Left colon (tissue), 2 donors: Measurements from ENCODE around the gene CEACAM1. TPM values are rescaled to one million over a fixed set of nuclear protein-coding genes. Genes with fewer than 3 reads are reported as not detected.
"Not testable (repeated sequence)": the region's sequence is repeated elsewhere in the genome, so short reads cannot be mapped to it uniquely, and the experiment has no call there.

Source experiments
- ATAC-seq: fragments of 200-7000 bp; cut with Tn5 transposase; one replicate; pipeline ENCODE4 v1.9.1; 2020; ENCODE audit warnings: mild to moderate bottlenecking, moderate library complexity
- DNase-seq, 2 donors: peaks; one replicate each; pipeline ENCODE4 v3.0.0-alpha.2; 2020
- intact Hi-C, 2 donors: fragments of 100-400 bp; cut with DNase I in 1 of 2; cut with micrococcal nuclease in 1 of 2; formaldehyde crosslinking; loops; one replicate each; pipeline versions ENCODE4 v1.11.2 to v1.14.0; 2022; cut with DNase I, micrococcal nuclease
- total RNA-seq, 2 donors: library from RNA; stranded (reverse); fragmentation: NEBNext Ultra II Directional; extraction: Animal tissue kit (Norgen Biotek cat#: 25700); gene quantifications; one replicate each; pipeline ENCODE4 v1.2.1, GENCODE V29; 2021
- donor health status: DM: no; HTN: no; CAD: no.
- donor health status: DM: yes; HTN: yes; CAD: no.

Gene CEACAM1
- total RNA-seq, 2 donors from 2014 or later: 627 to 1,309 TPM

DNA sequence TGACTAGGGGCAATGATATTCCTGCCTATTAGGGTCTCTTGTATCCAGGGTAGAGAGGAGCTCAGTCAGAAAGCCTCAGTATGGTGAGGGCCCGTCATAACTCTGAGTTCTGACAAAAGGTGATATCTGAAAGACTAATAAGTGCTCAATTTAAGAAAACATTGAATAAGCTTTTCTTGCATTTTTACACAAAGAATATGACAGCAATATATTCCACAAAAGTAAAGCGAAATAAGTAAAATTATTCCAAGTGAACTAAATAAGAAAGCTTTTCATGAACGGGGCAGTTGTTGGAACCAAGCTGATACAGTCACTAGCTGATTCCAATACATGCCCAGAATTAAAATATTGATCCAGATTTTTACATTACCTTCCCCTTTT lies 40.5 kb downstream of the CEACAM1 start:
- DNase-seq (no peak), ATAC-seq (no peak)
- intact Hi-C loops: no loop called here

DNA sequence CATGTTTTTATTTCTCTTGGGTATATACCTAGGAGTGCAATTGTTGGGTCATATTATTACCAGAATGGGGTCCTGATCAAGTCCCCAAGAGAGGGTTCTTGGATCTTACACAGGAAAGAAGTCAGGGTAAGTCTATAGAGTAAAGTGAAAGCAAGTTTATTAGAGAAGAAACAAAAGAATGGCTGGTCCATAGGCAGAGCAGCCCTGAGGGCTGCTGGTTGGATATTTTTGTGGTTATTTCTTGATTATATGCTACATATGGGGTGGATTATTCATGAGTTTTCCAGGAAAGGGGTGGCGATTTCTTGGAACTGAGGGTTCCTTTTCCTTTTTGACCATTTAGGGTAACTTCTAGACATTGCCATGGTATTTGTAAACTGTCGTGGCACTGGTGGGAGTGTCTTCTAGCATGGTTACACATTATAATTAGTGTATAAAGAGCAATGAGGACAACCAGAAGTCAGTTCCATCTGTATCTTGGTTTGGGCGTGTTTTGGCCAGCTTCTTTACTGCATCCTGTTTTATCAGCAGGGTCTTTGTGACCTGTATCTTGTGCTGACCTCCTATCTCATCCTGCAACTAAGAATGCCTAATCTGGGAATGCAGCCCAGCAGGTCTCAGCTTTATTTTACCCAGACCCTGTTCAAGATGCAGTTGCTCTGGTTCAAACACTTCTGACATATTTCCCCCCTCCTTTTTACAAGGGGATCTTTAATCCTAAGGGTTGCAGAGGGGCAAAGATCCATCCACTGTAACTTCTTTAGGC lies 41.1 kb downstream of the CEACAM1 start:
- intact Hi-C loops: no loop called here
- DNase-seq (no peak), ATAC-seq (no peak)

DNA sequence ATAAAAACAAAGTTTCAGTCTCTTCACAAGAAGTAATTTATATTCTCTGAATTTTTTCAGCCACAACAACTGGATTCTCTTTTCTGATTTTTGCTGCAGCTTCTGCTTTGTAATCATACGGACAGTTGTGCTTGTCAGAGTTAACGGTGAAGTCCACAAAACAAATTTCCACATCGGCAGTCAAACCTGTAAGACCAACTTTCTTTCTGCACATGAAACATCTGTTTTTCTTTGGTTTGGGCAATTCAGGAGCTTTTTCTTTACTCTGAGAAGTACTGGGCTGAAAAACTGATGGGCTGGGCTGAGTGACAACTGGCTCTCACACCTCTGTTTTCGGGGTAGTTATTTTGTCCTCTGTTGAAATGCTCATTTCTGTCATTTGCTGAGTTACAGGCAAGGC lies 43.2 kb downstream of the CEACAM1 start:
- ATAC-seq, DNase-seq, intact Hi-C loops: not testable (repeated sequence)

DNA sequence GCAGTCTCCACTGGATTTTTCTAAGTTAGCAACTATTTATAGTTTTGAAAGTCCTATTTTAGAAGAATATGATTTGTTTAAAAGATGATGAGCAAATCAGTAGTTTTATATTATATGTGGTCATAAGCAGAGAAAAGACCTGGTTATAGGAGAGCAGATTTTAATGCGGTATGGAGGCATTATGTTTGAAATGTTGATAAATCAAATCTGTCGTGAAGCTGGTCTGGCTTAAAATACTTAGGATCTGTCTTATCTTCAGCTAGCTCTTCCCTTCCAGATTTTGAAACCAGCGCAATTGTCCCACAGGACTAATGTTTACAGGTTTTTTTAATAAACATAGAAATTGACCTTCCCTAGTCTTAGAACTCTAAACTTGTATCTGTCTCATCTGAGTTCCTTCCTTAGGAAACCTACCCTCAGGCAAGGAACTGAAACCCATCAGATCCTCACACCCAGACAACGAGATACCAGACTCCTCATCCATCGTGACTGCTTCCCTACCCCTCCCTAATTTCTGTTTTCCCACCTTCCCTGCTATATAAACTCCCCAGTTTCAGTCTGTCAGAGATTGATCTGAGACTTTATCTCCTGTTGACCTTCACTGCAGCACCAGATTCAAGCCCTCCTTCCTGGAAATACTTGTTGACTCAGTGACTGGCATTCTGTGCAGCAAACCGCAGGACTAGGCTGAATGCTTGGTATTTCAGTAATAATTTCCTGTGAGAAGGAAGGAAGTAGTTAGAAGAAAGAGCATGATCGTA lies 47.8 kb downstream of the CEACAM1 start:
- DNase-seq (no peak), ATAC-seq (no peak)
- intact Hi-C loops: no loop called here

DNA sequence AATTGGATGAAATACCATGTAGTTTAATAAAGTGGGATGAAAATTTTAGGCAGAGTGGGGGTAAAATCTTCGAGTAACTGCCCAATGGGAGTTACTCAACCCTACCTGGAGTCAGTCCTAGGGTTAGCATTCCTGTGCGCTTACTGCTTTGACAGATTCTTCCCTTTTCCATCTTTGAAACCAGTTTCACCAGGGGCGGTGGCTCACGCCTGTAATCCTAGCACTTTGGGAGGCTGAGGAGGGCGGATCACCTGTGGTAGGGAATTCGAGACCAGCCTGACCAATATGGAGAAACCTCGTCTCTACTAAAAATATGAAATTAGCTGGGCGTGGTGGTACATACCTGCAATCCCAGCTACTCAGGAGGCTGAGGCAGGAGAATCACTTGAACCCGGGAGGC lies 48.5 kb downstream of the CEACAM1 start:
- intact Hi-C loops: no loop called here
- DNase-seq: no peak
- ATAC-seq: no peak

DNA sequence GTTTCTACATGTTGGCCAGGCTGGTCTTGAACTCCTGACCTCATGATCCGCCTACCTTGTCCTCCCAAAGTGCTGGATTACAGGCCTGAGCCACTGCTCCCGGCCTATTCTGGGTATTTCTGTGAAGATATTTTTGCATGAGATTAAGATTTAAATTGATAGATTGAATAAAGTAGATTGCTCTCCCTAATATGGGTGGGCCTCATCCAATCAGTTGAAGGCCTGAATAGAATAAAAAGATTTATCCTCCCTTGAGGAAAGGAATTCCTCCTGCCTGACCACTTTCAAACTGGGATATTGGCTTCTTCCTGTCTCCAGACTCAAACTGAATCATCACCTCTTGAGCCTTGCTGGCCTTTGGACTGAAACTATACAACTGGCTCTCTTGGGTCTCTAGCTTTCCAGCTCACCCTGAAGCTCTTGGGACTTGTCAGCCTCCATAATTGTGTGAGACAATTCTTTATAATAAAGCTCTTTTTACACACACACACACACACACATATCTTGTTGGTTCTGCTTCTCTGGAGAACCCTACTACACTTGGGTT lies 49.4 kb downstream of the CEACAM1 start:
- intact Hi-C loops: no loop called here
- DNase-seq (no peak), ATAC-seq (peak; percentile 72)

DNA sequence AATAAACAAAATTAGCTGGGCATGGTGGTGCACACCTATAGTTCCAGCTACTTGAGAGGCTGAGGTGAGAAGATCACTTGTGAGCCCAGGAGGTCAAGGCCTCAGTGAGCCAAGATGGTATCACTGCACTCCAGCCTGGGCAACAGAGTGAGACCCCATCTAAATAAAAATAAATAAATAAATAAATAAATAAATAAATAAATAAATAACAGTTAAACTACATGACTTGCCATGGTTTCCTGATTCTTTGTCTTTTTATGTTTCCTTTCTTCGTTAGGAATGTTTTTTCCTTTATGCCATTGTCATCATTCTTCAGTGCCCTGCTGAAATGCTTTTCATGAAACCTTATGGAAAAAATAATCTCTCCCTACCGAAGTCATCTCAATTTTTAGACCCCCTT lies 50.3 kb downstream of the CEACAM1 start:
- intact Hi-C loops: no loop called here

DNA sequence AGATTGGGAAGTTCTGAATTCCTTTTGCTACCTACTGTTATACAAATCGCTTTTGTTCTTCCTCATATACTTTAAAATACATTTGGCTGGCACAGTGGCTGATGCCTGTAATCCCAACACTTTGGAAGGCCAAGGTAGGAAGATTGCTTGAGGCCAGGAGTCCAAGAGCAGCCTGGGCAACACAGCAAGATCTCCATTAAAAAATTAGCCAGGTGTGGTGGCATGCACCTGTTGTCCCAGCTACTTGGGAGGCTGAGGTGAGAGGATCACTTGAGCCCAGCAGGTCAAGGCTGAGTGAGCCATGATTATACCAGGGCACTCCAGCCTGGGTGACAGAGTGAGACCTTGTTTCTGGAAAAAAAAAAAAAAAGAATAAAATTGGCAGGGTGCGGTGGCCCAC lies 51.2 kb downstream of the CEACAM1 start:
- intact Hi-C loops: no loop called here
- ATAC-seq (no peak), DNase-seq (no peak)

More for the DNA sequence above, 50.3 kb downstream of the CEACAM1 start:
- ATAC-seq (no peak), DNase-seq (no peak)

DNA sequence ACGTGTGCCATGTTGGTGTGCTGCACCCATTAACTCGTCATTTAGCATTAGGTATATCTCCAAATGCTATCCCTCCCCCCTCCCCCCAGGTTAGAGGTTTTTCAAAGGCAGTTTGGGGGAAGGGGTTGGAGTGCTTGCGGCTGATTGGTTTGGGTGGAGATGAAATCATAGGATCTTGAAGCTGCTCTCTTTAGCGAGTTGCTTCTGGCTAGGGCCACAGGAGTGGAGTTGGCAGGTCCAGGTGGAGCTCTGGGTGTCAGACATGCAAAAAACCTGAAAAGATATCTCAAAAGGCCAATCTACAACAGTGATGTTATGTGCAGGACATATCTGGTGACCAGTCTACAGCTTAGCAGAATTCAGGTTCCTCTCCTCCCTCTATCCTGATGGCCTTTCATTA lies 52.9 kb downstream of the CEACAM1 start:
- intact Hi-C loops: no loop called here
- ATAC-seq (no peak), DNase-seq (no peak)

DNA sequence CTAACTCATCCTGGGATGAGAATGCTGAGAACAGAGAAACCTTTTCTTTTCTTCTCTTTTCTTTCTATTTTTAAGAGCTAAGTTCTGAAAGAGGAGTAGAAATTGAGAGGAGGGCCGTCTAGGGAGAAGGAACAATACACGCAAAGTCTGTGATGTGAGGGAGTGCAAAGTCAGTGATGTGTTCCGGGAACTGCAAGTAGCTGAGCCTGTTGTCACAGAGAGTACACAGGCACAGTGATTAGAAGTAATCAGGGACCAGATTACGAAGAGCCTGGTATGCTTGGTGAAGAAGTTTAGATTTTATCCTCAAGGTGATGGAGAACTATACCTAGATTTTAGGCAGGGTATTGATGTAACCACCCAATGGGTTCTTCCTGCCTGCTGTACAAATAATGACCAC lies 53.5 kb downstream of the CEACAM1 start:
- no peak for DNase-seq
- intact Hi-C loops: no loop called here
- no peak for ATAC-seq

DNA sequence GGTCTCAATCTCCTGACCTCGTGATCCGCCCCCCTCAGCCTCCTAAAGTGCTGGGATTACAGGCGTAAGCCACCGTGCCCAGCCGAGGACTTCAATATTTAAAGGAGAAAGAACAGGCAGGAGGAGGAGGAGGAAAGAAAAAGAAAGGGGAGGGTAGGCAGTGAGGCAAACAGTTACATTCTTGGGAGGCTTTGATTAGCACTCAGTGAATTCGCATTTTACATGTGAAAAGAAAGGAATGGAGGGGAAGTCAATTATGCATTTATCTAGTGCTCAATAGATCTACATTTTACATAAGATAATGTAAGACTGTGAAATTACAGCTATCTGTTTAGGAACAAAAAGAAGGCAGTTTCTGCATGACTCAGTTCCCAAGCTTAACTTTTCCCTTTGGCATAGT lies 54.6 kb downstream of the CEACAM1 start:
- ATAC-seq: no peak
- intact Hi-C loops: no loop called here
- no peak for DNase-seq

DNA sequence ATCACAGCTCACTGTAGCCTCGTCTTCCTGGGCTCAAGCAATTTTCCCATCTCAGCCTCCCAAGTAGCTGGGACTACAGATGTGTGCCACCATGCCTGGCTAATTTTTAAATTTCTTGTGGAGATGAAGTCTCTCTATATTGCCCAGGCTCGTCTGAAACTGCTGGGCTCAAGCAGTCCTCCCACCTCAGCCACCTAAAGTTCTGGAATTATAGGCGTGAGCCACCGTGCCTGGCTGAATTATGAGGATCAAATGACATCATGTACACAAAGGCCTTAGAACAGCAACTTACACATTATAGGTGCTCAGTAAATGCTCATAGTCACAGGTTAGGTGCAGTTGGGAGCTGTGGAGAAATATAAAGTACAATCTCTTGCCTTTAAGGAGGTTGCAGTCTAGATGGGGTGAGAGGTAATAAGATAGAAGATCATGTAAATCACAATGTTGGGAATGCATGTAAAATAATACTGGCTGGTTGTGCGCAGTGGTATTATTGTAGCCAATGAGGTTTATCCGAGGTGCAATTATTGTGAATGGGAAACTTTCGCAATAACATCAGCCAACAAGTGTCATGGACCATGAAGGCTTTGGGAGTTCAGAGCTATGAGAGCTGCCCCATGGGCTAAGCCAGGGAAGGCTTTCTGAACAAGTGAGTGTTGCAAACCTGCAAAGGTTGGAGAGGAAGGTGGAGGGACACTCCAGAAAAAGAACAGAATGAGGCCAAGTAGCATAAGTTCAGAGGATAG lies 55.7 kb downstream of the CEACAM1 start:
- intact Hi-C loops: no loop called here
- ATAC-seq: no peak

DNA sequence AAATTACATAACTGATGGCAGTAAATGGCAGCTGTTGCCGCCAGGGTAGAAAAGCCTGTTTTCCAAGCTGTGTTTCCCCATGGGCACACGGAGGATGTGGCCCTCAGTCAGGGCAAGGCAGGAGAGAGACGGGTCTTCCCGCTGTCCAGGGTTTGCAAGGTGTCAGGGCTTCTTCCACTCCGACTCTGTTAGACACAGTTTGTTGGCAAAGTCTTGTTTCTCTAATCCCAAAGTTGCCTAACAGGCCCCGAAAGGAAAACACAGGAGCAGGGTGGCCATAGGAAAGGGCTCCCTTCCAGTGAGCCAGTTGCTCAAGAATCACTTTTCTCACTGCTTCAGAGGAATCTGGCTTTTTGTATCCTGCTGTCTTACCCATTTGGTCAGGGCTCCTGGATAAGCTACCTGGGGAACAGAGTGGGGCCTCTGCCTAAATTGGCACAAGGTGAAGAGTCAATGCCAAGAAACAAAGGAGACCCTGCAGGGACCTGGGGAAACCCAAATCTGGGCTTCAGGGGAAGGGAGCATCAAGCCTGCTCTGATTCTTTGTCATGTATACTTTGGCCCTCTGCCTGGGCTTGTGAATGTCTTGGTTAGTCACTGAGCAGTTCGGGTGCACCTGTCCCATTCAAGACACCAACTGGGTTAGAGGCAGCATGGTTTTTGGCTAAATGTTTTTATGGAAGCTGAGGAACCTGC lies 56.6 kb downstream of the CEACAM1 start:
- ATAC-seq: peak; percentile 12
- intact Hi-C loops: no loop called here
- DNase-seq: peak; percentile 20 to 56

More for the DNA sequence above, 55.7 kb downstream of the CEACAM1 start:
- DNase-seq: no peak

DNA sequence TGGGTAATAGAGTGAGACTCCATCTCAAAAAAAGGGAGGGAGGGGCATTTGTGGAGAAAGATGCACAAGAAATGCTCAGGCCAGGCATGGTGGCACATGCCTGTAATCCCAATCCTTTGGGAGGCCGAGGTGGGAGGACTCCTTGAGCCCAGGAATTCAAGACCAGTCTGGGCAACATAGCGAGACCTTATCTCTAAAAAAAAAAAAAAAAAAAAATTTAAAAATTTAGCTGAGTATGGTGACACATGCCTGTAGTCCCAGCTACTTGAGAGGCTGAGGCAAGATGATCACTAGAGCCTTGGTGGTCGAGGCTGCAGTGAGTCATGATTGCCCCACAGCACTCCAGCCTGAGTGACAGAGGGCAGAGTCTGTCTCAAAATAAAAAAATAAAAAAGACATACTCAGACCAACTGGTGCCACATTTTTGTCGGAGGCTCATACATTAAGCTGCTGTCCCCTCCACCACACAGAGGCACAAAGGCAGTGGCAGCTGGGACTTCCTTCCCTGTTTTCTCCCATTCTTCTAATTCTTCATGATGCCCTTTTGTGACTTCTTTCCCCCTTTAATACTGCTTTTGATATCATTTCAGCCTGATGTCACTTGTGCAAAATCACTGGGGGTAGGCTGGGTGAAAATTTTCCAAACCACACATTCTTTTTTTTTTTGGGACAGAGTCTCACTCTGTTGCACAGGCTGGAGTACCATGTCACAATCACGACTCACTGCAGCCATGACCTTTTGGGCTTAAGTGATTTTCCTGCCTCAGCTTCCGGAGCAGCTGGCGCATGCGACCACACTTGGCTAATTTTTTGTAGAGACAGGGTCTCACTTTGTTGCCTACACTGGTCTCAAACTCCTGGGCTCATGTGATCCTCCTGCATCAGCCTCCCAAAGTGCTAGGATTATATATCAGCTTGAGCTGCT lies 58.7 kb downstream of the CEACAM1 start:
- intact Hi-C loops: no loop called here
- ATAC-seq: no peak

DNA sequence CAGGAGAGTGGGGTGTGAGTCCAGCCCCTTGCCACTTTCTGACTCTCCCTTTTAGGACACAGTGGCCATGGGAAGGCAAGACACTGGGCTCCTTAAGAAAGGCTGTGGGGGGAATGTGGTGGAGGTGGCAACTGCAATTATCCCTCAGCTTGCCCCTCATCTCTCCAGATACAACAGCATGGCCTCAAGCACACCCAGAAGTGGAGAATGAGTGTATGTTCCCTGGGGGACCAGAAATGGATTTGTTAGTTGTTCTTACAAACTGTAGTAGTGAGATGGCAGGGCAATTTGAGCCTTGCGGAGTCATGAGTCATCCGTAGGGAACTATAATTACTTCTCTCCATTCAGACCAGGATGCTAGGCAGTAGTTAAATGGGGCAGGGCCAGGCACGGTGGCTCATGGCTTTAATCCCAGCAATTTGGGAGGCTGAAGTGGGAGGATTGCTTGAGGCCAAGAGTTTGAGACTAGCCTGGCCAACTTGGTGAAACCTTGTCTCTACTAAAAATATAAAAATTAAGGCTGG lies 59.9 kb downstream of the CEACAM1 start:
- intact Hi-C loops: no loop called here
- peak; percentile 44 to 69 for DNase-seq
- peak; percentile 84 for ATAC-seq

More for the DNA sequence above, 58.7 kb downstream of the CEACAM1 start:
- DNase-seq: no peak

DNA sequence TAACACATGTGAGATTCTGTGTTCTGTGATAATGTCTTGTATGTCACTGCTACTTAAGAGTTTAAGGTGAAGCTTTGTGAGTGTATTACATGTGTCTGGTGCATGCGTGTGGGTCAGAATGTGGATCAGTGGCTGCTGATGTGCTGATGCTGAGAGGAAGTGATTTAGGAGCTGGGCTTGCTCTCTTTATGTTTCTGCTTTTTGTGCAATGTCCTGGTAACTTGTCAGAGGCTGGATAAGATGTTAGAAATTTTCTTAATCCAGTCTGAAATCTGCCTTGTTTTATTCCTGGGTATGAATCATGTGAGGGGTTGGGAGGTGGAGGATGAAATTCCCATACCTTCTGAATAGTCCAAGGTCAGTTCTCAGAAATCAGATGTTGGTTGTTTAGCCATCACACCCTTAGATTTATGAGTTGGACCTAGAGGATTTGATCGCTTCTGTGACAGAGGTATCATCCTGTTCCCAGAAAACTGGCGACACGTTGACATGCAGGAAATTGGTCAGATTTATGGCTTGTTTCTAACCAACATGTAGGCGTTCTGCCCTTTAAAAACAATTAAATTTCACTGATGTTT lies 61.0 kb downstream of the CEACAM1 start:
- DNase-seq (peak in 1 of 2 donors; percentile 45), ATAC-seq (peak; percentile 72)
- intact Hi-C loops: no loop called here

DNA sequence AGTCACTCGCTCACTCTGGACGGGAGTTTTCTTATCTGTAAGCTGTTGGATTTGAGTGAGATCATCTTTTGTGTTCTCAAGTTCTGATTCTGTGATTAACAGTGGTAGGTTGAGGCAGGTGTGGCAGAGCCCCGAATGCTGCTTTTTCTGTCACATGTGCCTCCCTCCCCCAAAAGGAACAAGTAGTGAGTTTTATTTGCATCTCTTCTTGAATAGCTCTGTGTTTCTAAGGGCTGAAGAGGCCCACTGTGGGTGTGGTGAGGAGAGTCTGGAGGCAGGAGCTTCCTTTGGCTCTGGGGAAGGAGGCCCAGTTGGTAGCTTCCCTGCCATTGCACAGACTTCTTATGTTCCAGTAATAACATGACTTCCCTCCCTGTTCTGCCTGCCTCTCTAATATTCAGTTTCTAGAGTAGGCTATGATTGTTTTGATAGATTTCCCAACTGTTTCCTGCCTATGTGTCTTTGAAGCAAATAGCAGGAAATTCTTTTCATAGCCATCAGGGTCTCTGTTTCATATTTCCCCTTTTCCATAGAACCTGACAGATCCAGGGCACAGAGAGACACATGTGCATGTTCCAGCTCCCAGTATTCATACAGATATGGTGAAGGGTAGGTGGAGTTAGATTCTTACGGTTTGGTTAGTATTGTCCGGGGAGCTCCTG lies 61.6 kb downstream of the CEACAM1 start:
- intact Hi-C loops: no loop called here
- DNase-seq (no peak), ATAC-seq (no peak)
